22Rv1 (cell line): ENCODE results near the gene GFI1B.

Source experiments
- H3K27ac ChIP-seq: fragments of 450-650 bp; 2 replicates; pipeline ENCODE4 v1.5.1; 2017
- ZFX ChIP-seq: fragments of 450-650 bp; IDR thresholded peaks from 2 replicates; pipeline ENCODE4 v1.6.1; 2017; ENCODE audit warnings: antibody characterized with exemption, borderline replicate concordance
- TF ChIP-seq, protein P1 (sequence below): fragments of 450-650 bp; IDR thresholded peaks from 2 replicates; pipeline ENCODE4 v1.5.1; 2017; ENCODE audit warnings: mild to moderate bottlenecking

The GFI1B gene

DNA sequence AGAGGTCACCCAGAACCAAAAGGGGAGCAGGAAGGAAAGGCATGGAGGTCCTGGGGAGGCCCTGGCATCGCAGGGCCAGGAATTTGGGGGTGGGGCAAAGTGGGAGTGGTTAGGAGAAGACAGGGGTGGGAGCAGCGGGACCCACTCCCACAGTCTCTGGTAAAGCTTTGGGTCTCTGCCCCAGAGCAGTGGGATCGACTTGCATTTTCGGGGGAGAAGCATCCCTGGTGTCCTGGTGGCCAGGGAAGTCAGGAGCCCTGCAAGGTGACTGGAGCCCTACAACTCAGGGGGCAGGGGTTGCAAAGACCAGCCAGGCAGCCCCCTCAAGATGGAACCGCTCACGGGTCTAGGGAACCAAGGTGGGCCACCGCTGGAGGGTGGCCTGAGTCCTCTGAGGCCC is 29.9 kb downstream of the GFI1B start:
- H3K27ac ChIP-seq = no peak overlapping the region
- TF ChIP-seq, protein P1, sequence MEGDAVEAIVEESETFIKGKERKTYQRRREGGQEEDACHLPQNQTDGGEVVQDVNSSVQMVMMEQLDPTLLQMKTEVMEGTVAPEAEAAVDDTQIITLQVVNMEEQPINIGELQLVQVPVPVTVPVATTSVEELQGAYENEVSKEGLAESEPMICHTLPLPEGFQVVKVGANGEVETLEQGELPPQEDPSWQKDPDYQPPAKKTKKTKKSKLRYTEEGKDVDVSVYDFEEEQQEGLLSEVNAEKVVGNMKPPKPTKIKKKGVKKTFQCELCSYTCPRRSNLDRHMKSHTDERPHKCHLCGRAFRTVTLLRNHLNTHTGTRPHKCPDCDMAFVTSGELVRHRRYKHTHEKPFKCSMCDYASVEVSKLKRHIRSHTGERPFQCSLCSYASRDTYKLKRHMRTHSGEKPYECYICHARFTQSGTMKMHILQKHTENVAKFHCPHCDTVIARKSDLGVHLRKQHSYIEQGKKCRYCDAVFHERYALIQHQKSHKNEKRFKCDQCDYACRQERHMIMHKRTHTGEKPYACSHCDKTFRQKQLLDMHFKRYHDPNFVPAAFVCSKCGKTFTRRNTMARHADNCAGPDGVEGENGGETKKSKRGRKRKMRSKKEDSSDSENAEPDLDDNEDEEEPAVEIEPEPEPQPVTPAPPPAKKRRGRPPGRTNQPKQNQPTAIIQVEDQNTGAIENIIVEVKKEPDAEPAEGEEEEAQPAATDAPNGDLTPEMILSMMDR = no peak
- no peak for TF ChIP-seq ZFX

DNA sequence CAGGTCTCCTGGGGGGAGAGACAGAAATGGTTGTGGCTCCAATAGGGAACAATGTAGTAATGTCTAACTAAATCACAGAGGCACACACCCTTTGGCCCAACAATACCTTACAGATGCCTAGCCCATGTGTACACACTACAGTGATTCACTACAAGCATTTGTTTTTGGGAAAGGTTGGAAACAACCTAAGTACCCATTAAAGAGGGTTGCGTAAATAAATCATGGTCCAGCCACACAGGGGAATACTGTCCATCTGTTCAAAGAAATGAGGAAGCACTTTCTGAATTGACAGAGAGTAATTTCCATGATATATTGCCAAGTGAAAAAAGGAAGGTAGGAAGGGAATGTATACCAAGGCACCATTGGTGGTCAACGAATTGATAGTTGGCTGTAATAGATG is 30.3 kb downstream of the GFI1B start:
- H3K27ac ChIP-seq = no peak overlapping the region
- TF ChIP-seq, protein P1 = no peak
- TF ChIP-seq ZFX = no peak

DNA sequence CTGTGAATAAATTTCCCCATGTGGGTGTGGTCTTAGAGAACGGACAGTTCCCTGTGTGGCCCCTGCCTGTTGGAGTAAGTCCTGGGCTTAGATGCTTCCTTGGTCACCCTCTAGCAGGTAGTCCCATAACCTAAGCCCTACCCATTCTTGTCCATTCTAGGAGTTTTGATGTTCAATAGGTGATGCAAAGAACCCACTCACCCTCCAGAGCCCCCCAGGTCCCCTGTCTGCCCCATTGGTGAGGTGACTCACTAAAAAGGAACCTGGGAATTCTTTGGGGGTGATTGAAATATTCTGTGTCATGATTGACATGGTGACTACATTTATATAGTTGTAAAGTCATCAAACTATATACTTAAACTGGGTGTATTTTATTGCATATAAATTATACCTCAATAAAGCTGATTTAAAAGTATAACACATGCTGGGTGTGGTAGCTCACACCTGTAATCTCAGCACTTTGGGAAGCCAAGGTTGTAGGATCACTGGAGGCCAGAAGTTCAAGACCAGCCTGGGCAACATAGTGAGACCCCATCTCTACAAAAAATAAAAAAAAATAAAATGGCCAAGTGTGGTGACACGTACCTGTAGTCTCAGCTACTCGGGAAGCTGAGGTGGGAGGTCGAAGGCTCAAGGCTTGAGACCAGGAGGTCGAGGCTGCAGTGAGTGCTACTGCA is 31.6 kb downstream of the GFI1B start:
- TF ChIP-seq, protein P1 = no peak
- no peak for TF ChIP-seq ZFX
- no peak overlapping the region for H3K27ac ChIP-seq

DNA sequence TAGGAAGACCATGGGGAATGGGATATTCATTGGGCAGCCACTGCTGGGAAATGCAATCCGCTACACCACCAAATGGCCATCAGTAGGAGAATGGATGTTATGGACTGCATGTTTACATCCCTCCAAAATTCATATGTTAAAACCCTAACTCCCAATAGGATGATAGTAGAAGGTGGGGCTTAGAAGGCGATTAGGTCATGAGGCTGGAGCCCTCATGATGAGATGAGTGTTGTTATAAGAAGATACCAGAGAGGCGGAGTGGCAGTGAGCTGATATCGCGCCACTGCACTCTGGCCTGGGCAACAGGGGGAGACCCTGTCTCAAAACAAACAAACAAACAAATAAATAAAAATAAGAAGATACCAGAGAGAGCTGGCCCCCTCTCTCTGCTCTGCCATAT is 36.2 kb downstream of the GFI1B start:
- no peak overlapping the region for H3K27ac ChIP-seq
- TF ChIP-seq ZFX = no peak
- TF ChIP-seq, protein P1 = no peak

DNA sequence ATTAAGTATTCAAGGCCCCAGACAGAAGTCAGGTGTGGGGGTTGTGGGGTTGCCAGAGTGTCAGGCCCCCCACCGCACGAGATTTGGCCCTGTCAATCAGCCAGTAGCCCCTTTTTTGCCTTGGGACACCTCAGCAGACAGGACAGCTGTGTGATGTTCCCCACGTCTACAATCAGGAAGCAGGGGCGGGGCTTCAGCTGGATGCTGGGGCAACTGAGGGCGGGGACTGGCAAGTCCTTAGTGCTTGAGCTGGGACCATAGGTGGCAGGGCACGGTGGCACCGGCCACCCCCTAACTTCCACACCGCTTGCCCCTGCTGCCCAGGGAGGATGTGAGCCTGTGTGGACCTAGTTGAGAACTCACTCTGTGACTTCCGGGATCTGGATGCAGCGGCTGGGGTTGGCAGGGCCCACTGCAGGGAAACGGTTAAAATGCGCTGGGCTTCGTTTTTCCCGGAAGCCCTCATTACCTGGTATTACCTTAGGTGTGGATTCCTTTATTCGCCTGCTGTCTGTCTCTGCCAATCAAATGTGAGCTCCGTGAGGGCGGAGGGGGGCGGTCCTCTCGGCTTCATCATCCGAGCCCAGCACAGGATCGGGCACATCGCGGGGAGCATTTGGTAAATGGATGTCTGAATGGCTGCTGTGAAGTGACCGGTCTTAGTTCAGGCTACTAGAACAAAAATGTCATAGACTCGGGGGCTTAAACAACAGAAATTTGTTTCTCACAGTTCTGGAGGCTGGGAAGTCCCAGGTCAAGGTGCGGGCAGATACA is 44.8 kb downstream of the GFI1B start:
- no peak overlapping the region for H3K27ac ChIP-seq
- no peak for TF ChIP-seq ZFX
- TF ChIP-seq, protein P1 = no peak

DNA sequence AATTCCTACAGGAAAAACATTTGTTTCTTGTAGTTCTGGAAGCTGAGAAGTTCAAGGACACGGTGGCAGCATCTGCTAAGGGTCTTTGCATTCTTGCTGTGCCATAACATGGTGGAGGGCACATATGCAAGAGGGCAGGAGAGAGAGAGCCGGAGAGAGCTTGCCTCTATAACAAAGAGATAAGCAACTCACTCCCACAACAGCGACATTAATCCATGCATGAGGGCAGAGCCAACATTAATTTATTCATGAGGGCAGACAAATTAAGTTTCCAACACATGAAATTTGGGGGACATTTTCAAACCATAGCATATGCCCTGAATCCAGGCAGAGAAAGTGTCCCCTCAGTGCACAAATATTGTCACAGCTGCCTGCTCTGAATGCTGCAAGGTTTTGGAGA is 47.9 kb downstream of the GFI1B start:
- H3K27ac ChIP-seq = no peak overlapping the region
- TF ChIP-seq, protein P1 = no peak
- no peak for TF ChIP-seq ZFX

DNA sequence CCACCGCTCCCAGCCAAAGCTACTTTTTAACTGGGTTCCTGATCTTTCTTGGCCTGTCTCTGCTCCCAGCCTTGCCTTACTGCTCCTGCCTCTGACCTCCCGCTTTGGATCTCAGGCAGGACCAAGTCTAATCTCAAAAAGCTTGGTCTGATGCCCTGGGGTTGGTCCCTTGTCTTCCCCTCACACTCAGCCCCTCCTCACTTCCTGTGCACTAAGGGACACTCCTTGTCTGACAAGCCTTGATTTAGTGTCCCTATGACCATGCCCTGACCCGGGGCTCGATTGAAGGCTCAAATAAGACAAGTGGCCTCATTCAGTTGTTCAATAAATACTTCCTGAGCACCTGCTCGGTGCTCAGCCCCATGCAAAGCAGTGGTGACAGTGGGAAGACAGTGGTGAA is 48.6 kb downstream of the GFI1B start:
- H3K27ac ChIP-seq = no peak overlapping the region
- TF ChIP-seq, protein P1 = no peak
